Stimulated activated CD8-positive, alpha-beta memory T cell treated with anti-CD3 and anti-CD28 coated beads, Interleukin-7, amount 100 ng/mL, for 48 hours (primary cell): ENCODE results near the gene VAPB.
"Not testable (repeated sequence)": the region's sequence is repeated elsewhere in the genome, so short reads cannot be mapped to it uniquely, and the experiment has no call there.

Source experiments
- DNase-seq, 2 donors: peaks; one replicate each; pipeline ENCODE4 v3.0.0-alpha.2; 2020; ENCODE audit warnings: low read depth in 1 of 2; ENCODE audit errors: extremely low read depth in 1 of 2

Gene VAPB

GRCh38 chr20:58388882-58389323 is at the start of gene VAPB:
Gene VAPB (plus strand): TSS chr20:58389229. CDS start chr20:58389460, 231 bp downstream.
- DNase-seq: peak; percentile 89 to 96

- no peak for DNase-seq
Measured at GRCh38 chr20:58339741-58340140, 49.3 kb upstream of the VAPB start.

GRCh38 chr20:58340151-58340550 is 48.9 kb upstream of the VAPB start:
- DNase-seq: no peak

- DNase-seq: no peak
Measured at GRCh38 chr20:58340853-58341252, 48.2 kb upstream of the VAPB start.

- no peak for DNase-seq
Measured at GRCh38 chr20:58342104-58342945, 46.7 kb upstream of the VAPB start.

- no peak for DNase-seq
Measured at GRCh38 chr20:58344741-58345140, 44.3 kb upstream of the VAPB start.

- DNase-seq: no peak
Measured at GRCh38 chr20:58349570-58349969, 39.5 kb upstream of the VAPB start.

GRCh38 chr20:58352468-58352867 is 36.6 kb upstream of the VAPB start:
- DNase-seq: peak in 1 of 2 donors; percentile 42

GRCh38 chr20:58359441-58359840 is 29.6 kb upstream of the VAPB start:
- DNase-seq: no peak

- DNase-seq: no peak
Measured at GRCh38 chr20:58360936-58361335, 28.1 kb upstream of the VAPB start.

GRCh38 chr20:58361481-58362205 is 27.4 kb upstream of the VAPB start:
- DNase-seq: no peak

GRCh38 chr20:58362206-58362516 is 26.9 kb upstream of the VAPB start:
- no peak for DNase-seq

- DNase-seq: no peak
Measured at GRCh38 chr20:58362970-58363369, 26.1 kb upstream of the VAPB start.

- DNase-seq: no peak
Measured at GRCh38 chr20:58366866-58367265, 22.2 kb upstream of the VAPB start.

- no peak for DNase-seq
Measured at GRCh38 chr20:58372806-58373205, 16.2 kb upstream of the VAPB start.

- DNase-seq: not testable (repeated sequence)
Measured at GRCh38 chr20:58373296-58373695, 15.7 kb upstream of the VAPB start.

GRCh38 chr20:58374027-58374850 is 14.8 kb upstream of the VAPB start:
- DNase-seq: no peak

- no peak for DNase-seq
Measured at GRCh38 chr20:58374906-58375758, 13.9 kb upstream of the VAPB start.

- no peak for DNase-seq
Measured at GRCh38 chr20:58375759-58376352, 13.2 kb upstream of the VAPB start.

GRCh38 chr20:58377017-58377416 is 12.0 kb upstream of the VAPB start:
- DNase-seq: no peak
